ENCODE measurements around the gene EIF4B. TPM values are rescaled to one million over a fixed set of nuclear protein-coding genes. Genes with fewer than 3 reads are reported as not detected.

The EIF4B gene
- total RNA-seq, 1 experiment from 2014 or later, result 809 TPM

DNA sequence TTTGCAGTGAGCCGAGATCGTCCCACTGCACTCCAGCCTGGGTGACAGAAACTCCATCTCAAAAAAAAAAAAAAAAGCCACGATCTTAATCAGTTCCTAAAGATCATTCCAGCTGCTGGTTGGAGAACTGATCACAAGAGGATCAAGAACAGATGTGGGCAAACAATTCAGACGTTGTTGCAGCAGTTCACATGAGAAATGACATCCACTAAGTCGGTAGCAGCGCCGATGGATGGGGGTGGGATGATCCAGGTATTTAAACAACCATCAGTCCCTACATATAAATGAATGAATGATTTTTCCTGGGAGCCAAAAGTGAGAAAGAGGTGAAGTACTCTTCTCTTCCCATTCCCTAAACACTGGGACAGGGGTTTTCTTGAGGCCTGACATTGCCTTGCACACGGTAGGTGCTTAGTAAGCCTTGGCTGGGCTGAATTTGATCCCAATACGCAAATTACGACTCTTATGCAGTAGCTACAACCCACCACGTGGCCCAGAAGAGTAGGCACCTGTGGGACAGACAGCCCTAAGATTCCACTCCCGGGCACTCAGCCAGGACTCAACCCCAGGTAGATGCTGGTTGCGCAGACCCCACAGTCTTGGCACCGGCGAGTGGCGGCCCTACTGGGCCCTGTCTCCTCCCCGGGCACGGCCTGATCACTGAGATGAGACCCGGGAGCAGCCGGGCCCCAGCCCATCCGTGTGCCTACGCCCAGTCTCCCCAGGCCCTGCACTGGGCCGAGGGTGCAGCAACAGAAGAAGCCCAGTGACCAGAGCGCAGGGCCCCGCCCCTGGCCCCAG, 72.4 kb downstream of the EIF4B start (continued):
- TF ChIP-seq ZFX (IDR thresholded peaks at IDR 0.05), result peak; percentile 64; the same call in 1 of the 2 replicates
- TF ChIP-seq FOSL1 (IDR thresholded peaks at IDR 0.05; ENCODE audit: low read depth), result no peak
- TF ChIP-seq, protein P1, sequence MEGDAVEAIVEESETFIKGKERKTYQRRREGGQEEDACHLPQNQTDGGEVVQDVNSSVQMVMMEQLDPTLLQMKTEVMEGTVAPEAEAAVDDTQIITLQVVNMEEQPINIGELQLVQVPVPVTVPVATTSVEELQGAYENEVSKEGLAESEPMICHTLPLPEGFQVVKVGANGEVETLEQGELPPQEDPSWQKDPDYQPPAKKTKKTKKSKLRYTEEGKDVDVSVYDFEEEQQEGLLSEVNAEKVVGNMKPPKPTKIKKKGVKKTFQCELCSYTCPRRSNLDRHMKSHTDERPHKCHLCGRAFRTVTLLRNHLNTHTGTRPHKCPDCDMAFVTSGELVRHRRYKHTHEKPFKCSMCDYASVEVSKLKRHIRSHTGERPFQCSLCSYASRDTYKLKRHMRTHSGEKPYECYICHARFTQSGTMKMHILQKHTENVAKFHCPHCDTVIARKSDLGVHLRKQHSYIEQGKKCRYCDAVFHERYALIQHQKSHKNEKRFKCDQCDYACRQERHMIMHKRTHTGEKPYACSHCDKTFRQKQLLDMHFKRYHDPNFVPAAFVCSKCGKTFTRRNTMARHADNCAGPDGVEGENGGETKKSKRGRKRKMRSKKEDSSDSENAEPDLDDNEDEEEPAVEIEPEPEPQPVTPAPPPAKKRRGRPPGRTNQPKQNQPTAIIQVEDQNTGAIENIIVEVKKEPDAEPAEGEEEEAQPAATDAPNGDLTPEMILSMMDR (IDR thresholded peaks at IDR 0.05 in 2 of 3, conservative IDR thresholded peaks at IDR 0.05 in 1 of 3; ENCODE audit: borderline replicate concordance in 1 of 3, insufficient read depth in 1 of 3, low read depth in 2 of 3, low read length in 2 of 3), result no peak

DNA sequence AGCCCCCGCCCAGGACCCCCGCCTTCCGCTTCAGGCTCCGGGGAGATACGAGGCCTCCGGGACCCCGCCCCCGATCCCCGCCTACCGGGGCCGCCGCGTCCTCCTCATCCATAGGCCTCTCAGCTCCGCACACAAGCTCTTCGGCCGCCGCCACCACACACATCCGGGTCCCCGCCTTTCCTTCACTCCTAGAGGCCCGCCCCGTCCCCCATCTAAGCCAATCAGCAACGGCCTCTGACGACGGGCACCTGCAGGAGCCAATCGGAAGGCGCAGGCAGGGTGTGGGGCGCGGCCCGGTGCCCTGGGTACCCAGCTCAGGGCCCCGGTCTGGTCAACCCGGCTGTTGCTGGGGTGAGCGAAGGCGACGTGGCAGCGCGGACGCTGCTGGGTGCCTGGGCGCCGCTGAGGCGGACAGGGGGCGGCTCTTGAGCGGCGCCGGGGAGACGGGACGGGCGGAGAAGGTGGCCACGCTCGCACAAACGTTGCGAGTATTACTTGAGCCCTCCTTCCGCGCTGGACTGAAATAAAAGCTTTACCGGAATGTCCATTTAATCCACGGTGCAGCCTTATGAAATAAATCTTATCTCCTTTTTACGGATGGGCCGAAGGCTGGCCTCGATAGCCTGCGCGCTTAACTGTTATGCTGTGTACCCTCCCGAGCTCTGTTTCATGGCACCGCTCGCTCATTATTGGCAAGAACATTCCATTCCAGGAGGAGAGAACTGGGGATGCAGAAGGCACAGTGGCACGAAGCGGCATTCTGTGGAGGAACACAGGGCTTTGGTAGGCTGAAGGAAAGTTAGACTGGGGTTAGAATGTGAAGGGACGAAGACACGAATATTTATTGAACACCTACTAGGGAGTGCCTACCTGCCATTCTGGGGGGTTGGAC, 73.2 kb downstream of the EIF4B start, which contains the start of gene SPRYD3:
Gene SPRYD3, minus strand, starts transcription at position 165 of the 892 bp plus-strand sequence. Its CDS starts 57 bp downstream, at position 108.
- Histone ChIP-seq H3K27me3 (ENCODE audit: insufficient read depth, low read length) (no peaks in the 10 kb centered on the region), H3K9ac (ENCODE audit: low read length) (peak within 1 kb of the TSS; percentile 78), H3K4me3 (replicated peaks in 1 of 2; ENCODE audit: low read depth in 1 of 2, low read length in 2 of 2) (peak within 1 kb of the TSS; percentile 67 to 81), H3K9me3 (ENCODE audit: control insufficient read depth in 1 of 2, insufficient read depth in 1 of 2, low read depth in 1 of 2, low read length in 2 of 2) (no peaks in the 10 kb centered on the region), H4K20me1 (ENCODE audit: insufficient read depth) (no peaks in the 10 kb centered on the region), H3K4me1 (ENCODE audit: control insufficient read depth in 1 of 2, insufficient read depth in 2 of 2, low read length in 2 of 2) (peaks cover 9 to 25% of the 10 kb centered on the region in 2 experiments), H3K4me2 (ENCODE audit: low read length) (peak within 1 kb of the TSS; percentile 92), H2AFZ (ENCODE audit: low read depth, low read length, poor library complexity, severe bottlenecking) (peak within 1 kb of the TSS; percentile 29), H3K27ac (ENCODE audit: low read depth, low read length) (peak within 1 kb of the TSS; percentile 72), H3K36me3 (ENCODE audit: control insufficient read depth in 1 of 2, insufficient read depth in 2 of 2, low read length in 2 of 2) (peaks cover 9 to 20% of the 10 kb centered on the region in 2 experiments; a peak in 2 of 4 replicates), H3K9me2 (ENCODE audit: insufficient read depth) (no peaks in the 10 kb centered on the region), H3K79me2 (ENCODE audit: insufficient read depth, low read length) (peaks cover 21% of the 10 kb centered on the region; the same call in 1 of the 2 replicates)
- ChIA-PET CTCF (interaction anchor here (0.8 to 3.3 kb wide), 14 partner anchors 8 to 242 kb away, joined by 3 to 33 read pairs (median 4); partner anchors contain the start of gene AAAS), RAD21 (ENCODE audit: low non-redundant PET in 1 of 2, low total read pairs in 2 of 2, uncharacterized antibody in 2 of 2, unreplicated experiment in 2 of 2) (interaction anchor here (0.5 to 2.0 kb wide), 7 partner anchors 13 to 81 kb away, joined by 3 to 6 read pairs (median 5); no protein-coding TSS in a partner anchor), POLR2A (interaction anchor here (0.7 to 2.6 kb wide), 23 partner anchors 9 to 300 kb away, joined by 3 to 27 read pairs (median 5); partner anchors contain the start of genes CSAD, EIF4B, IGFBP6 and KRT8)
- peak; percentile 98 for ATAC-seq
- intact Hi-C loops (cut with micrococcal nuclease), result loop anchor here (1.0 kb wide), 2 partner anchors 16 to 20 kb away; no protein-coding TSS in a partner anchor
- BruUV-seq (replicated peaks), result TSS peak; percentile 96
- peak; percentile 89 for DNase-seq (ENCODE audit: low read depth, low spot score)
- TF ChIP-seq, protein P2, sequence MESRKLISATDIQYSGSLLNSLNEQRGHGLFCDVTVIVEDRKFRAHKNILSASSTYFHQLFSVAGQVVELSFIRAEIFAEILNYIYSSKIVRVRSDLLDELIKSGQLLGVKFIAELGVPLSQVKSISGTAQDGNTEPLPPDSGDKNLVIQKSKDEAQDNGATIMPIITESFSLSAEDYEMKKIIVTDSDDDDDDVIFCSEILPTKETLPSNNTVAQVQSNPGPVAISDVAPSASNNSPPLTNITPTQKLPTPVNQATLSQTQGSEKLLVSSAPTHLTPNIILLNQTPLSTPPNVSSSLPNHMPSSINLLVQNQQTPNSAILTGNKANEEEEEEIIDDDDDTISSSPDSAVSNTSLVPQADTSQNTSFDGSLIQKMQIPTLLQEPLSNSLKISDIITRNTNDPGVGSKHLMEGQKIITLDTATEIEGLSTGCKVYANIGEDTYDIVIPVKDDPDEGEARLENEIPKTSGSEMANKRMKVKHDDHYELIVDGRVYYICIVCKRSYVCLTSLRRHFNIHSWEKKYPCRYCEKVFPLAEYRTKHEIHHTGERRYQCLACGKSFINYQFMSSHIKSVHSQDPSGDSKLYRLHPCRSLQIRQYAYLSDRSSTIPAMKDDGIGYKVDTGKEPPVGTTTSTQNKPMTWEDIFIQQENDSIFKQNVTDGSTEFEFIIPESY (IDR thresholded peaks at IDR 0.05; ENCODE audit: extremely low read depth, insufficient replicate concordance, low read length), result no peak
- TF ChIP-seq JUND (IDR thresholded peaks at IDR 0.05), result no peak
- no peak for TF ChIP-seq SRF (IDR thresholded peaks at IDR 0.05; ENCODE audit: low read depth)
- TF ChIP-seq RAD21 (IDR thresholded peaks at IDR 0.05; ENCODE audit: low read depth), result no peak
- TF ChIP-seq CBX3 (IDR thresholded peaks at IDR 0.05; ENCODE audit: low read depth), result no peak; the same call in 1 of the 2 replicates
- TF ChIP-seq POLR2AphosphoS5 (IDR thresholded peaks at IDR 0.05; ENCODE audit: low read depth, low read length), result peak; percentile 93
- no peak for TF ChIP-seq ZNF274 (IDR thresholded peaks at IDR 0.05; ENCODE audit: low read depth, low read length)
- peak; percentile 33; the same call in 1 of the 2 replicates for TF ChIP-seq ELF1 (IDR thresholded peaks at IDR 0.05; ENCODE audit: borderline replicate concordance, low read depth)
- TF ChIP-seq, protein P3, sequence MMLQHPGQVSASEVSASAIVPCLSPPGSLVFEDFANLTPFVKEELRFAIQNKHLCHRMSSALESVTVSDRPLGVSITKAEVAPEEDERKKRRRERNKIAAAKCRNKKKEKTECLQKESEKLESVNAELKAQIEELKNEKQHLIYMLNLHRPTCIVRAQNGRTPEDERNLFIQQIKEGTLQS (IDR thresholded peaks at IDR 0.05), result no peak
- peak; percentile 50; the same call in 1 of the 2 replicates for TF ChIP-seq ZFX (IDR thresholded peaks at IDR 0.05)
- TF ChIP-seq TCF7L2 (IDR thresholded peaks at IDR 0.05; ENCODE audit: borderline replicate concordance, extremely low read depth, insufficient read depth, insufficient read length), result no peak
- TF ChIP-seq POLR2A (IDR thresholded peaks at IDR 0.05; ENCODE audit: borderline replicate concordance, extremely low read depth, insufficient read depth, insufficient read length), result peak; percentile 83

Measured in HCT116 (cell line).